Sigmoid colon (tissue), 4 donors: ENCODE results near the gene LRRC39.

Source experiments
- POLR2A ChIP-seq, 2 donors: fragments of 450-650 bp; IDR thresholded peaks; one replicate each; pipeline ENCODE4 v1.6.1; 2016; ENCODE audit warnings: antibody characterized with exemption in 2 of 2, mild to moderate bottlenecking in 2 of 2, moderate library complexity in 2 of 2
- POLR2AphosphoS5 ChIP-seq, 4 donors: sonication (generic); formaldehyde crosslinking; IDR thresholded peaks; one replicate each; pipeline ENCODE4 v1.6.1; 2017; ENCODE audit warnings: antibody characterized with exemption in 4 of 4
- TF ChIP-seq, protein P1 (sequence below), 4 experiments: fragments of 450-650 bp in 3 of 4; fragments of 200-600 bp in 1 of 4; IDR thresholded peaks; one replicate each; pipeline ENCODE4 v1.5.1; 2016 to 2019; ENCODE audit warnings: antibody characterized with exemption in 4 of 4, mild to moderate bottlenecking in 3 of 4, moderate library complexity in 2 of 4

DNA sequence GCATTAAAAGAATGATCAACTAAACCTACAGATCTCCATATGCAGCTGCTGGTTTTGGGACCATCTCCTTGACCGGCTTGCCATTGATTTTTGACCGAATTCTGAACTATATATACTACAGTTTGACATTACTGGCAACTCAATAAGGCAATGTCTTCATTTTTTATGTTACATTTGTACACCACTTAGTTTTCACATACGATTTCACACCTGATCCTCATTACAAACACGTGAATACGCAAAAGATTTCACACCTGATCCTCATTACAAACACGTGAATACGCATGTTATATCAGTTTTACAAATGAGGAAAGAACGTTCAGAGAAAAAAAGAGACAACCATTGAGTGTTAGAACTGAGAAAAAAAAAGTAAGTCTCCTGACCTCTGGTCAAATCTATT lies 46.4 kb downstream of the LRRC39 start:
- TF ChIP-seq POLR2AphosphoS5 (IDR thresholded peaks at IDR 0.05): no peak
- TF ChIP-seq POLR2A (IDR thresholded peaks at IDR 0.05): no peak
- TF ChIP-seq, protein P1, sequence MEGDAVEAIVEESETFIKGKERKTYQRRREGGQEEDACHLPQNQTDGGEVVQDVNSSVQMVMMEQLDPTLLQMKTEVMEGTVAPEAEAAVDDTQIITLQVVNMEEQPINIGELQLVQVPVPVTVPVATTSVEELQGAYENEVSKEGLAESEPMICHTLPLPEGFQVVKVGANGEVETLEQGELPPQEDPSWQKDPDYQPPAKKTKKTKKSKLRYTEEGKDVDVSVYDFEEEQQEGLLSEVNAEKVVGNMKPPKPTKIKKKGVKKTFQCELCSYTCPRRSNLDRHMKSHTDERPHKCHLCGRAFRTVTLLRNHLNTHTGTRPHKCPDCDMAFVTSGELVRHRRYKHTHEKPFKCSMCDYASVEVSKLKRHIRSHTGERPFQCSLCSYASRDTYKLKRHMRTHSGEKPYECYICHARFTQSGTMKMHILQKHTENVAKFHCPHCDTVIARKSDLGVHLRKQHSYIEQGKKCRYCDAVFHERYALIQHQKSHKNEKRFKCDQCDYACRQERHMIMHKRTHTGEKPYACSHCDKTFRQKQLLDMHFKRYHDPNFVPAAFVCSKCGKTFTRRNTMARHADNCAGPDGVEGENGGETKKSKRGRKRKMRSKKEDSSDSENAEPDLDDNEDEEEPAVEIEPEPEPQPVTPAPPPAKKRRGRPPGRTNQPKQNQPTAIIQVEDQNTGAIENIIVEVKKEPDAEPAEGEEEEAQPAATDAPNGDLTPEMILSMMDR (IDR thresholded peaks at IDR 0.05): no peak
